PC-3 (cell line): Measurements from ENCODE around the gene LRSAM1. TPM values are rescaled to one million over a fixed set of nuclear protein-coding genes. Genes with fewer than 3 reads are reported as not detected.

Experiments
- ATAC-seq: fragments of 200-7000 bp; cut with Tn5 transposase; 2 replicates; pipeline ENCODE4 v1.9.1; 2020; ENCODE audit warnings: mild to moderate bottlenecking, moderate library complexity
- BruUV-seq: library from RNA; stranded (reverse); fragments of 400-500 nt; replicated peaks from 2 replicates; lab custom pipeline; 2021; lab: Mats Ljungman, UMichigan
- CTCF ChIA-PET: fragments of 300-600 bp; sonication (Branson Sonifier 250); formaldehyde crosslinking; loops from one replicate; lab custom pipeline; 2022; ENCODE audit warnings: antibody characterized with exemption; lab: Charles Lee
- POLR2A ChIA-PET: fragments of 300-600 bp; sonication (Branson Sonifier 250); formaldehyde crosslinking; loops from one replicate; lab custom pipeline; 2022; ENCODE audit warnings: antibody characterized with exemption; ENCODE audit not compliant: unreplicated experiment; lab: Charles Lee
- DNase-seq: peaks from one replicate; pipeline ENCODE4 v3.0.0-alpha.2; 2015
- H2AFZ ChIP-seq: fragments of 300-600 bp; sonication (generic); 2 replicates; pipeline ENCODE4 v1.6.0; 2016; ENCODE audit warnings: antibody characterized with exemption, low read length
- H3F3A ChIP-seq: fragments of 300-600 bp; sonication (generic); one replicate; pipeline ENCODE4 v1.6.0; 2017; ENCODE audit warnings: antibody characterized with exemption, low read length, control low read depth, mild to moderate bottlenecking; ENCODE audit not compliant: unreplicated experiment
- H3K27ac ChIP-seq: fragments of 300-600 bp; sonication (generic); 2 replicates; pipeline ENCODE4 v1.5.1; 2016; ENCODE audit warnings: mild to moderate bottlenecking, low read length
- H3K27me3 ChIP-seq: fragments of 300-600 bp; sonication (generic); 2 replicates; pipeline ENCODE4 v1.6.1; 2016; ENCODE audit warnings: low read length, mixed read lengths
- H3K36me3 ChIP-seq: fragments of 300-600 bp; sonication (generic); 2 replicates; pipeline ENCODE4 v1.6.1; 2016; ENCODE audit warnings: low read depth, mixed run types, low read length, mixed read lengths
- H3K4me1 ChIP-seq: fragments of 300-600 bp; sonication (generic); 2 replicates; pipeline ENCODE4 v1.5.1; 2016; ENCODE audit warnings: low read length; ENCODE audit not compliant: insufficient read depth
- H3K4me2 ChIP-seq: fragments of 300-600 bp; sonication (generic); 2 replicates; pipeline ENCODE4 v1.6.0; 2016; ENCODE audit warnings: low read length
- H3K4me3 ChIP-seq: fragments of 300-600 bp; sonication (generic); 2 replicates; pipeline ENCODE4 v1.5.1; 2016; ENCODE audit warnings: mild to moderate bottlenecking, low read length, mixed read lengths
- H3K79me2 ChIP-seq: fragments of 300-600 bp; sonication (generic); 2 replicates; pipeline ENCODE4 v1.6.1; 2017; ENCODE audit warnings: low read length, mixed read lengths
- H3K9ac ChIP-seq: fragments of 300-600 bp; sonication (generic); 2 replicates; pipeline ENCODE4 v1.6.0; 2016; ENCODE audit warnings: mild to moderate bottlenecking, low read length
- H3K9me2 ChIP-seq: fragments of 300-600 bp; sonication (generic); replicated peaks from 2 replicates; pipeline ENCODE4 v1.6.1; 2016; ENCODE audit warnings: mixed run types, low read length, mixed read lengths
- H3K9me3 ChIP-seq: fragments of 300-600 bp; sonication (generic); 2 replicates; pipeline ENCODE4 v1.6.1; 2016; ENCODE audit warnings: low read length, mixed read lengths
- H4K20me1 ChIP-seq: fragments of 300-600 bp; sonication (generic); 2 replicates; pipeline ENCODE4 v1.6.1; 2016; ENCODE audit warnings: low read length, mixed read lengths
- EZH2 ChIP-seq: fragments of 300-600 bp; sonication (generic); IDR thresholded peaks from one replicate; pipeline ENCODE4 v1.6.1; 2017; ENCODE audit warnings: antibody characterized with exemption, mild to moderate bottlenecking, low read length; ENCODE audit not compliant: unreplicated experiment
- EZH2phosphoT487 ChIP-seq: fragments of 300-600 bp; sonication (generic); IDR thresholded peaks from 2 replicates; pipeline ENCODE4 v1.6.1; 2018; ENCODE audit warnings: mild to moderate bottlenecking, antibody characterized with exemption, low read length, borderline replicate concordance
- intact Hi-C: fragments of 100-400 bp; cut with micrococcal nuclease; formaldehyde crosslinking; loops from 2 replicates; pipeline ENCODE4 v1.9.0; 2023
- total RNA-seq: library from RNA; depleted of rRNA; stranded (reverse); fragments of >200 nt; gene quantifications from 2 replicates; pipeline ENCODE4 v1.2.3, GENCODE V29; 2014
- TF ChIP-seq, protein P1 (sequence below): fragments of 300-600 bp; sonication (generic); conservative IDR thresholded peaks from 2 replicates; pipeline ENCODE4 v1.5.1; 2017; ENCODE audit warnings: antibody characterized with exemption, low read depth, mild to moderate bottlenecking, low read length

The LRSAM1 gene
- total RNA-seq, 1 experiment from 2014 or later: 9.6 TPM

DNA sequence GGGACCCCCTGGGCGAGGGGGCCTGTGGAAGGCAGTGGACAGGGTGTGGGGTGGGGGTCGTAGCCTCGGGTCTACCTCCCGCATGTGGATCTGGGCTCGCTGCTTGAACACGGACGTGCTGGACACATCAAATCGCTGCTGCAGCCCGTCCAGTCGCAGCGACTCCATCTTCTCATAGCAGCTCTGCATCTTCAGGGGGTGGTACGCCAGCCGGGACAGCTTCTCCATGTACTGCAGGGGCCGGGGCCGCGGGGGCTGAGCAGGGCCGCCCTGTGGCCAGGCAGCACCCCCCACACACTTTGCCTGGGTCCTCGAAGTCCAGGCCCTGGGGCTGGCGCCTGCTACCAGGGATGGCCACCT is 57.6 kb downstream of the LRSAM1 start:
- no peaks in the 10 kb centered on the region for H3K4me1 ChIP-seq
- H3K36me3 ChIP-seq: peaks cover 22% of the 10 kb centered on the region
- no peaks in the 10 kb centered on the region for H3K9me3 ChIP-seq
- H4K20me1 ChIP-seq: no peaks in the 10 kb centered on the region
- no peak overlapping the region for H3K4me2 ChIP-seq
- H3K27ac ChIP-seq: no peak overlapping the region
- H3K79me2 ChIP-seq: no peaks in the 10 kb centered on the region
- no peak overlapping the region for H2AFZ ChIP-seq
- no TSS peak for BruUV-seq
- H3K27me3 ChIP-seq: no peaks in the 10 kb centered on the region
- TF ChIP-seq EZH2 (no peak), EZH2phosphoT487 (no peak)
- TF ChIP-seq, protein P1, sequence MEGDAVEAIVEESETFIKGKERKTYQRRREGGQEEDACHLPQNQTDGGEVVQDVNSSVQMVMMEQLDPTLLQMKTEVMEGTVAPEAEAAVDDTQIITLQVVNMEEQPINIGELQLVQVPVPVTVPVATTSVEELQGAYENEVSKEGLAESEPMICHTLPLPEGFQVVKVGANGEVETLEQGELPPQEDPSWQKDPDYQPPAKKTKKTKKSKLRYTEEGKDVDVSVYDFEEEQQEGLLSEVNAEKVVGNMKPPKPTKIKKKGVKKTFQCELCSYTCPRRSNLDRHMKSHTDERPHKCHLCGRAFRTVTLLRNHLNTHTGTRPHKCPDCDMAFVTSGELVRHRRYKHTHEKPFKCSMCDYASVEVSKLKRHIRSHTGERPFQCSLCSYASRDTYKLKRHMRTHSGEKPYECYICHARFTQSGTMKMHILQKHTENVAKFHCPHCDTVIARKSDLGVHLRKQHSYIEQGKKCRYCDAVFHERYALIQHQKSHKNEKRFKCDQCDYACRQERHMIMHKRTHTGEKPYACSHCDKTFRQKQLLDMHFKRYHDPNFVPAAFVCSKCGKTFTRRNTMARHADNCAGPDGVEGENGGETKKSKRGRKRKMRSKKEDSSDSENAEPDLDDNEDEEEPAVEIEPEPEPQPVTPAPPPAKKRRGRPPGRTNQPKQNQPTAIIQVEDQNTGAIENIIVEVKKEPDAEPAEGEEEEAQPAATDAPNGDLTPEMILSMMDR: no peak
- H3K9me2 ChIP-seq: no peaks in the 10 kb centered on the region
- H3F3A ChIP-seq: no peaks in the 10 kb centered on the region
- H3K4me3 ChIP-seq: no peak overlapping the region
- DNase-seq (no peak), ATAC-seq (no peak)
- POLR2A ChIA-PET: no interaction called here
- CTCF ChIA-PET: no interaction called here
- intact Hi-C loops: no loop called here
- no peak overlapping the region for H3K9ac ChIP-seq

DNA sequence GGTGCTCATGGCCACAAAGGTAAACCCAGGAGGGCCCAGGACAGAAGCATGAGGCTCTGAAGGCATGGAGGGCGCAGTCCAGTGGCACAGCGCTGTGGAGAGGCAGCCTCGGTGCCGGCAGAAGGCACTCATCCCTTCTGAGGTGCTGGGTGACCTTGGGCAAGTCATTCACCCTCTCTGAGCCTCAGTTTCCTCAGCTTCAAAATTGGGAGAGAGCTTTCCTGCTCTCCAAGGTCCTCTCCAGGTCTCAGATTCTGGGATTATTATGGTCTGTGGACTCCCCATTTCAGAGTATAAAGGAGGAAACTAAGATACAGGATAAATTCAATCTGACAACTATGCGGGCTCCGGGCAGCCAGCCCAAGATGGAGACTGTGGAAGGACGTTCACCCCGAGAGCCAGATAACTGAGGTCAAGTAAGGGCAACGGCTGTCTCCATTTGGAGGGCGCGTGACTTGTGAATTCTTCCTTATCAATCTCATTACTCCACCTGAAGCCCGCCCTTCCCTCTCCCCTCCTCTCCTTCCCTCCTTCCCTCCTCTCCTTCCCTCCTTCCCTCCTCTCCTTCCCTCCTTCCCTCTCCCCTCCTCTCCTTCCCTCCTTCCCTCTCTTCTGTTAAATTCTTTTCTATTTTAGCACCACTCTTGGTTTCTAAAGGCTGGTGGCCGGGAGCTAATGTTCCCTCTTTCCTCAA is 58.1 kb downstream of the LRSAM1 start:
- H3K9ac ChIP-seq: no peak overlapping the region
- BruUV-seq: no TSS peak
- ATAC-seq (no peak), DNase-seq (no peak)
- TF ChIP-seq EZH2phosphoT487: no peak
- TF ChIP-seq, protein P1: no peak
- TF ChIP-seq EZH2: no peak
- H3K27ac ChIP-seq: no peak overlapping the region
- H3K4me2 ChIP-seq: no peak overlapping the region
- intact Hi-C loops: no loop called here
- H3K9me2 ChIP-seq: no peaks in the 10 kb centered on the region
- ChIA-PET CTCF (no interaction called here), POLR2A (no interaction called here)
- H3K36me3 ChIP-seq: peaks cover 22% of the 10 kb centered on the region
- H3K4me3 ChIP-seq: no peak overlapping the region
- no peaks in the 10 kb centered on the region for H3K27me3 ChIP-seq
- H3K79me2 ChIP-seq: no peaks in the 10 kb centered on the region
- no peaks in the 10 kb centered on the region for H3K9me3 ChIP-seq
- no peaks in the 10 kb centered on the region for H4K20me1 ChIP-seq
- no peaks in the 10 kb centered on the region for H3F3A ChIP-seq
- no peaks in the 10 kb centered on the region for H3K4me1 ChIP-seq
- no peak overlapping the region for H2AFZ ChIP-seq

DNA sequence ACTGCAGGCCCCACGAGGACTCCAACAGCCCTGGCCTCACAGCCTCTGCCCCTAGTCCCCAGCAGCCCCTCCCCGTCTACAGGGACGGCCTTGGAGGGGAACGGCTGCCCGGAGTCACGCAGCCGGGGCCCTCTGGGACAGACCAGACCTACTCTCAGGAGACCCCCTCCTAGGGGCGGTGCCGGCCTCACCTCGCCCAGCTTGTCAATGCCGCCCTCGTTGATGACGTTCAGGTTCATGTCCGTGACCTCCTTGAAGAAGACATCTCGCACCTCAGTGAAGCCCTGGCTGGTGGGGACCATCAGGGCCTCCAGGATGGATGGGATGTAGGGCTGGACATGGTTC is 58.6 kb downstream of the LRSAM1 start:
- no peak overlapping the region for H3K4me2 ChIP-seq
- peaks cover 22% of the 10 kb centered on the region for H3K36me3 ChIP-seq
- BruUV-seq: no TSS peak
- no peak overlapping the region for H2AFZ ChIP-seq
- no peaks in the 10 kb centered on the region for H3K79me2 ChIP-seq
- no peak overlapping the region for H3K27ac ChIP-seq
- H3K9me3 ChIP-seq: no peaks in the 10 kb centered on the region
- DNase-seq: no peak
- no peaks in the 10 kb centered on the region for H3F3A ChIP-seq
- no peaks in the 10 kb centered on the region for H3K9me2 ChIP-seq
- no peaks in the 10 kb centered on the region for H3K4me1 ChIP-seq
- ATAC-seq: no peak
- no peaks in the 10 kb centered on the region for H3K27me3 ChIP-seq
- POLR2A ChIA-PET: no interaction called here
- no peak overlapping the region for H3K4me3 ChIP-seq
- intact Hi-C loops: no loop called here
- CTCF ChIA-PET: no interaction called here
- H4K20me1 ChIP-seq: no peaks in the 10 kb centered on the region
- H3K9ac ChIP-seq: no peak overlapping the region
- TF ChIP-seq EZH2 (no peak), EZH2phosphoT487 (no peak)
- TF ChIP-seq, protein P1: no peak
